ENCODE measurements around the gene HBG2.
"Not testable (repeated sequence)": the region's sequence is repeated elsewhere in the genome, so short reads cannot be mapped to it uniquely, and the experiment has no call there.

The HBG2 gene

GRCh38 chr11:5254646-5255413 is at the start of gene HBG2:
Gene HBG2, minus strand, starts transcription at chr11:5254781. Its CDS starts 53 bp downstream, at chr11:5254728.
- DNase-seq (ENCODE audit: low read depth in 3 of 3) = not testable (repeated sequence)

- no peak for DNase-seq (ENCODE audit: low read depth in 3 of 3)
Observed at GRCh38 chr11:5304046-5304445, 49.5 kb upstream of the HBG2 start.

- no peak for DNase-seq (ENCODE audit: low read depth in 3 of 3)
Observed at GRCh38 chr11:5303626-5304025, 49.0 kb upstream of the HBG2 start.

- DNase-seq (ENCODE audit: low read depth in 3 of 3) = no peak
Observed at GRCh38 chr11:5301846-5302245, 47.3 kb upstream of the HBG2 start, which contains the start of gene OR51B4. Gene OR51B4, minus strand, starts transcription at chr11:5301946. Its CDS starts 0 bp downstream, at chr11:5301946.

- DNase-seq (ENCODE audit: low read depth in 3 of 3) = no peak
Observed at GRCh38 chr11:5300251-5300650, 45.7 kb upstream of the HBG2 start.

GRCh38 chr11:5298451-5298850 is 43.9 kb upstream of the HBG2 start:
- no peak for DNase-seq (ENCODE audit: low read depth in 3 of 3)

- no peak for DNase-seq (ENCODE audit: low read depth in 3 of 3)
Observed at GRCh38 chr11:5297721-5298323, 43.2 kb upstream of the HBG2 start.

GRCh38 chr11:5294342-5294995 is 39.9 kb upstream of the HBG2 start:
- not testable (repeated sequence) for DNase-seq (ENCODE audit: low read depth in 3 of 3)

GRCh38 chr11:5293028-5293427 is 38.4 kb upstream of the HBG2 start:
- no peak for DNase-seq (ENCODE audit: low read depth in 3 of 3)

- no peak for DNase-seq (ENCODE audit: low read depth in 3 of 3)
Observed at GRCh38 chr11:5291207-5291838, 36.7 kb upstream of the HBG2 start.

- no peak for DNase-seq (ENCODE audit: low read depth in 3 of 3)
Observed at GRCh38 chr11:5290106-5290505, 35.5 kb upstream of the HBG2 start.

GRCh38 chr11:5289696-5290095 is 35.1 kb upstream of the HBG2 start:
- no peak for DNase-seq (ENCODE audit: low read depth in 3 of 3)

- no peak for DNase-seq (ENCODE audit: low read depth in 3 of 3)
Observed at GRCh38 chr11:5288906-5289550, 34.4 kb upstream of the HBG2 start.

- no peak for DNase-seq (ENCODE audit: low read depth in 3 of 3)
Observed at GRCh38 chr11:5288108-5288905, 33.7 kb upstream of the HBG2 start.

GRCh38 chr11:5286901-5287300 is 32.3 kb upstream of the HBG2 start:
- no peak for DNase-seq (ENCODE audit: low read depth in 3 of 3)

GRCh38 chr11:5286351-5286750 is 31.8 kb upstream of the HBG2 start:
- no peak for DNase-seq (ENCODE audit: low read depth in 3 of 3)

- no peak for DNase-seq (ENCODE audit: low read depth in 3 of 3)
Observed at GRCh38 chr11:5285703-5286340, 31.2 kb upstream of the HBG2 start.

GRCh38 chr11:5284637-5285036 is 30.1 kb upstream of the HBG2 start:
- no peak for DNase-seq (ENCODE audit: low read depth in 3 of 3)

- no peak for DNase-seq (ENCODE audit: low read depth in 3 of 3)
Observed at GRCh38 chr11:5283882-5284281, 29.3 kb upstream of the HBG2 start.

GRCh38 chr11:5283086-5283485 is 28.5 kb upstream of the HBG2 start:
- DNase-seq (ENCODE audit: low read depth in 3 of 3) = no peak

- no peak for DNase-seq (ENCODE audit: low read depth in 3 of 3)
Observed at GRCh38 chr11:5282628-5283027, 28.0 kb upstream of the HBG2 start.

Measured in stimulated activated CD4-positive, alpha-beta T cell treated with anti-CD3 and anti-CD28 coated beads, TNF-alpha, amount 100 ng/mL, for 48 hours (primary cell).